GM21423 (cell line): Measurements from ENCODE around the gene PLAAT2.

Source experiments
- ATAC-seq: cut with Tn5 transposase; IDR thresholded peaks from one replicate; pipeline ENCODE4 v1.9.1; 2021; ENCODE audit warnings: mild to moderate bottlenecking, moderate library complexity; ENCODE audit not compliant: unreplicated experiment

PLAAT2 gene

DNA sequence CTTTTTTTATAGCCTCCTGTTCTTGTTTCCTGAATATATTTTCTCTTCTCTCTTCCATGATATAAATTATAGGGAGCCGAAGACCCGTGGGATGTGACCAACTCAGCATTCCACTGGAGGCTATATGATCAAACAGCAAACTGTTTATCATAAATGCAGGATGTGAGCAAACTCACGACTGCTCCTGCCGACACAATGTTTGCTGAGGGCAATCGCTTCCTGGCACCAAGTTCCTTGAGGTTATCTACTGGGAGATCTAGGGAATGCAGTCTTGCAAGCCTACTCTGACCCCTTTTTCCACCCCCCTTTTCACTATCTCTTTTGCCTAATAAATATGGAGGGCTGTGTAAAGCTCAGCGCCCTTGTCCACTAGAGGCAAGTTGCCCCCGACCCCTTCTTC lies 40.0 kb downstream of the PLAAT2 start:
- ATAC-seq, result no peak

DNA sequence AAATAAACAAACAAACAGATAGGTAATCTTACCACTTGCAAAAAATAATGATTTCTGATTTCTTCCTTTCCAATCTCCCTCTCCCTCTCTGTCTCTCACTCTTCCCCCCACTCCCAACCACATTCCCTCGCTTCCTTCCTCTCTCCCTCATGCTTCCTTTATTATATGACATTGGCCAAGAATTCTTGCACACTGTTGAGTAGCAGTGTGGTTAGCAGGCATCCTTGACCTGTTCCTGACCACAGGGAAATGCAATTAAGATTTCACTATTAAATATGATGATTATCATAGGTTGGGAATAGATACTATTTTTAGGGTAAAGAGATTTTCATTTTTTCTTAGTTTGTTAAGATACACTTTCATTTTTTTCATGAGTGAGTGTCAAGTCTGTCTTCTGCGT lies 41.3 kb downstream of the PLAAT2 start:
- ATAC-seq, result no peak

DNA sequence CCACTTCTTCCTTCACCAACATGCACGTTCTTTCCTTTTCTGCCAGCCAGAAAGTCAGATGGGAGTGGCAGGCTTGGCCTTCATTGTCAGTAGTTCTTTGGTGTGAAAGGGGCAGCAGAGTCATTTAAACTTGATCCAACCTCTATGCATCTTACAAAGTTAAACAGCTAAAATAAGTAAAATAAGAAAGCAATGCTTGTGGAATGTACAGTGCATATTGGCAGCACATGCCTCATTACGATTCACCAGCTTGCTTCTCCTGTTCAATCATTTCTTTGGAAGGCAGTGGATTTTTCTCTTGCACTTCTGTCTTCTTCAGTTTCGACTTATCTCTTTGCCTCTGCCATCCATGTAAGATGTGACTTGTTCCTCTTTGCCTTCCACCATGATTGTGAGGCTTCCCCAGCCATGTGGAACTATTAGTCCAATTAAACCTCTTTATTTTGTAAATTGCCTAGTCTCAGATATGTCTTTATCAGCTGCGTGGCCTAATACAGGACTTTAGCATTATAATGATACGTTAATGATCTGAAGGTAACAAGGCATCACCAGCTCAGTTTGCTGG lies 42.5 kb downstream of the PLAAT2 start:
- ATAC-seq, result no peak

DNA sequence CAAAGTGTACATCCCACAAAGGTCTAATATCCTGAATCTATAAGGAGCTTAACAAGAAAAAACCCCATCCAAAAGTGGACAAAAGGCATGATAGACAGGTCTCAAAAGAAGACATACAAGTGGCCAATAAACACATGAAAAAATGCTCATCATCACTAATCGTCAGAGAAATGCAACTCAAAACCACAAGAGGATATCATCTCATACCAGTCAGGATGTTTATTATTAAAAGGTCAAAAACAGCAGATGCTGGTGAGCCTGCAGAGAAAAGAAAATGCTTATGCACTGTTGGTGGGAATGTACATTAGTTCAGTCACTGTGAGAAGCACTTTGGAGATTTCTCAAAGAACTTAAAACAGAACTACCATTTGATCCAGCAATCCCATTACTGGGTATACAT lies 44.6 kb downstream of the PLAAT2 start:
- ATAC-seq, result no peak

DNA sequence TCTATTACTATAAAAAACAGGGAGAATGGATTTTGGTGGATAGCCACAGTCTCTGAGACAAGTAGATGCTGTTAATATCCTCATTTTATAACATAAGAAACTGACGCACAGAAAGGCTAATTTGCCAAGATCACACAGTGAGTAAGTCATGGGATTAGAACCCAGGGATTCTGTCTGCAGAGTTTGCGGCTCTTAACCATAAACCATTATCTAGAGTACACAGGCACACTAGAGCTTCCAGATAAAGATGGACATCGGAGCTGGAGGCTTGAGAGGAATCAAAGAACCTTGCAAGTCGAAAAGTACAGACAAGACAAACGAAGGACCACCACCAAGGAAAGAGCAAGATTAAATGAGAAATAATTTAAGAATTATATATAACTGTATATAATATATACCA lies 46.0 kb downstream of the PLAAT2 start:
- ATAC-seq, result no peak

DNA sequence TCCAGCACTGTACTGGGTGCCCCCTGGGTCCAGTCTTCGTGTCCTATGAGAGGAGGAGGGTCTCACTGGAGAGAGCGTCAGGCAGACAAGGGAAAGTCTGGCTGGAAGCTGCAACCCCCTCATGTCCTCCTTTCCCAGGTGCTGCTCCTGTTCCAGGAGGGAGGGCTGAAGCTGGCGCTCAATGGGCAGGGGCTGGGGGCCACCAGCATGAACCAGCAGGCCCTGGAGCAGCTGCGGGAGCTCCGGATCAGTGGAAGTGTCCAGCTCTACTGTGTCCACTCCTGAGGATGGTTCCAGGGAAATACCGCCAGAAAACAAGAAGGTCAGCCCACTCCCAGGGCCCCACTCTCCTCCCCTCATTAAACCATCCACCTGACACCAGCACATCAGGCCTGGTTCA lies 47.1 kb downstream of the PLAAT2 start:
- no peak for ATAC-seq

DNA sequence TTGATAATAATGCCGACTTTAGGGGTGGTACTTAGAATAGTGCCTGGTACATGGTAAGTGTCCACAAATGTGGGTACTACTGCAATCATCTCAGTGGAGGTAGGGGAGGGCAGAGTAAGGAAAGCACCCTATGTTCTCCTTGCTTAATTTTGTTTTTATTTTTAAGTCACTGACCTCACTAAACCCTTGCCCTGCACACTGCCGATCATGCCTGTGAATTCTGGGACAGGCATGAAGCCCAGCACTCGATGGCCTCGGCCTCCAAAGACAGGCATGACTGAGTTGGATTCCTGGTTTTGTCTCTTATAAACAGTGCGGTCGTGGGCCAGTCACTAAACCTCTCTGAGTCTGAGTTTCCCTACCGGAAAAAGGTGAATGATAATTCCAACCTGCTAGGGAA lies 50.4 kb downstream of the PLAAT2 start:
- ATAC-seq, result no peak

DNA sequence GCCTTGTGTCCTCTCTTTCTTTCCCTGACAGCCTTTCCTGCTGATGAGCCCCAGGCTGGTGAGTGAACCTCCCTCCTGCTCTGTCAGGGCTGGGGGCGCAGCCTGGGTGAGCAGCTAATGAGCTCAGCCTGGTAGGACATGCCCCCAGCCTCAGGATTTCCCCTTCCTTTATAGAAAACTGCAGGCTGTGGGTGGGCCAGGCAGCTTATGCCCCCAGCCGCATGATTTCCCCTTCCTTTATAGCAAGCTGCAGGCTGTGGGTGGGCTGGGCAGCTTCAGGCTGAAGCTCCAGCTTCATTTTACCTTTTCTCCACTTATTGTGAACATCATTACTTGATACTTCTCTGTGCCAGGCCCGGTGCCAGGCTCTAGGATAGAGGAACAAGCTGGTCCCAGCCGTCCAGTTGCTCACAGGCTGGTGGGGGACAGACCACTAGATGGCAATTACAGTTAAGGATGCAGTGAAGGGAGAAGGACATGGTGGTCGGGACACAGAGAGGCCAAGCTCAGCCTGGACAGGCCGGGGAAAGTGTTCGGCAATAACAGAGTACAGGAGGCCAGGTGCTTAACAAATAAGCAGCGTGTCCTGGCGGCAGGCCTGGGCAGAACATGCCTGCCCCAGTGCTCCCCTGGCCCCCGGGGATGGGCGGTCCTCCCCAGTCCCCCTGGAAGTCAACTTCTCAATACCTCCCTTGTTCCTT lies 52.0 kb downstream of the PLAAT2 start:
- ATAC-seq, result no peak

DNA sequence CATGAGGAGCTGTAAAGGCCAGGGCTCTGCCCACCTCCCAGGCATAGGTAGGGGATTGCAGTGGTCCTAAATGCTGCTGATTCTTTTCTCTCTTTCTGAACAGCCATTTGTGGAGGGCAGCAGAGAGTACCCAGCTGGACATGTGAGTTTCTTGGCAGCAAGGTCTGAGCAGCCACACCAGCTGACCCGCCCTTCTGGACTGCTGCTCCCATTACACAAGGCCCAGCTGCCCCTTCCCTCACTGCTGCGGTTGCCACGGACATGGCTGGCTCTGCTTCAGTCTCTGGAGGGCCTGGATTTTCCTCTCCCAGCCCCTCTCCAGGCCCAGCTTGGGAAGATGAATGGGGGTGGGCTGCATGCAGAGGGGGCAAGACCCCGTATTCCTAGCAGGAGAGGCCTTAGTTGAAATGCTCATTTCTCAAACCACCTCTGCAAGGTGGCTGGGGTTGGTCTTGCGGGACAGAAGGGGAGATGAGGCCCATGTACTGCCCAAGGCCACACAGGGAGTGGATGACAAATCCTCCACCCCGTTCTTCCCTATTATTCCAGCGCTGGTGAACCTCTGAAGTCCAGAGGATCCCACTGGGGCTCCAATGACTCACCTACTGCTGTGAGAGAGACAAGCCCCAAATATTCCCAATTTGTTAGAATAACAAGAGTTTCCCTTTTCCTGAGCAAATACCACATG lies 52.7 kb downstream of the PLAAT2 start:
- ATAC-seq, result no peak

DNA sequence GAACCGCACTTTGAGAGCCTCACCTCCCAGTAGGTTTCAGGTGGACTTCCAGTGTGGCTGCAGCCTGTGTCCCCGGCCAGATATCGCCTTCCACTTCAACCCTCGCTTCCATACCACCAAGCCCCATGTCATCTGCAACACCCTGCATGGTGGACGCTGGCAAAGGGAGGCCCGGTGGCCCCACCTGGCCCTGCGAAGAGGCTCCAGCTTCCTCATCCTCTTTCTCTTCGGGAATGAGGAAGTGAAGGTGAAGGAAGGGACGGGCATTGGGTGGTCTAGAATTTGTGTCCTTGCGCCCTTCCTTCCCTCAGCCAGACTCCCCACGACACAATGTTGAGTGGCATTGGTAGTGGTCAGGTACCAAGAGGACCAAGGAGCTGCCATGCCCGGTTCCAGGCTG lies 54.4 kb downstream of the PLAAT2 start:
- no peak for ATAC-seq

DNA sequence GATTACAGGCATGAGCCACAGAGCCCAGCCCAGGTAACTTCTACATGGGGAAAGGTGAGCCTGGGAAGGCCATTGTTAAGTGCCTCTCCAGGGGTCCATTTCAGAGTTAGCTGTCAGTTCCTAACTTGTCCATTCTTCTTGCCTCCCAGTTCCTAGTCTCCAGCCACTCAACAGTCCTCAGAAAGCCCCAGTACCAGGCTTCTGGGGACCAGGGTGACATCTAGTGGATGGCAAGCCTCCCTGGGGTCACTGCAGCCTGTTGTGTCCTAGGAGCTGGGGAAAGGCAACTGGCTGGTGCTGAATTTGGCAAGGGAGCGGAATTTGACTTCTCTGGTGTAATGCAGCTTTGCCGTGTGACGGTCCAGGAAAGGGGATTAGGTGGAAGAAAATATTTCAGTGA lies 55.2 kb downstream of the PLAAT2 start:
- no peak for ATAC-seq

DNA sequence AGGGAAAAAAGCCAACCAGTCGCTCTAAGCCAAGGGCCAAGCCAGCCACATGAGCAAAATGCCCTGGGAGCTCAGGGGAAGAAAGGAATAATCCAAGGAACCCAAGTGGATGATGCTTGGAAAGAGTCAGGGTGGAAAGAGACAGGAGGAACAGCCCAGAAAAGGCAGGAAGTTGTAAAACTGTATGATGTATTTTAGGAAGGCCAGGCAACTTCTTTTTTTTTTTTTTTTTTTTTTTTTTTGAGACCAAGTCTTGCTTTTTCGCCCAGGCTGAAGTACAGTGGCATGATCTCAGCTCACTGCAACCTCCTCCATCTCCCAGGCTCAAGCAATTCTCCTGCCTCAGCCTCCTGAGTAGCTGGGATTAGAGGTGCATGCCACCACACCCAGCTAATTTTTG lies 55.7 kb downstream of the PLAAT2 start:
- no peak for ATAC-seq

DNA sequence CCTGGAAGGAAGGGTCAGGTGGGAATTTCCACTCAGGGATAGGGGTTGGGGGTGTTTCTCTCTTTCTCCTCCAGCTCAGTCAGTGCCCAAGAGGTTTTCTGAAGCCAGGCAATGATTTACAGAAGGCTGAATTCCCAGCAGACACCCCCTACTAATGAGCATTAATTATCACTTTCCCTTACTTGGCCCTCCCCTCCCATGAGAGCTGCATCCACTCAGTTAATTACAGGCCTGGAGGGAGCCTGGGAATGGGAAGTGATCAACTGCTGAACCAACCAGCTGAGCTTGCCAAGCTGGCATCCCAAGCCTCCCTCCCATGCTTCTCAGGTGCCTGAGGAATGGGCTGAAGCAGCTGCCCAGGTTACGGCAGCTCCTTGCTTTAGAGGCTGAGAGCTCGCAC lies 56.3 kb downstream of the PLAAT2 start:
- no peak for ATAC-seq

DNA sequence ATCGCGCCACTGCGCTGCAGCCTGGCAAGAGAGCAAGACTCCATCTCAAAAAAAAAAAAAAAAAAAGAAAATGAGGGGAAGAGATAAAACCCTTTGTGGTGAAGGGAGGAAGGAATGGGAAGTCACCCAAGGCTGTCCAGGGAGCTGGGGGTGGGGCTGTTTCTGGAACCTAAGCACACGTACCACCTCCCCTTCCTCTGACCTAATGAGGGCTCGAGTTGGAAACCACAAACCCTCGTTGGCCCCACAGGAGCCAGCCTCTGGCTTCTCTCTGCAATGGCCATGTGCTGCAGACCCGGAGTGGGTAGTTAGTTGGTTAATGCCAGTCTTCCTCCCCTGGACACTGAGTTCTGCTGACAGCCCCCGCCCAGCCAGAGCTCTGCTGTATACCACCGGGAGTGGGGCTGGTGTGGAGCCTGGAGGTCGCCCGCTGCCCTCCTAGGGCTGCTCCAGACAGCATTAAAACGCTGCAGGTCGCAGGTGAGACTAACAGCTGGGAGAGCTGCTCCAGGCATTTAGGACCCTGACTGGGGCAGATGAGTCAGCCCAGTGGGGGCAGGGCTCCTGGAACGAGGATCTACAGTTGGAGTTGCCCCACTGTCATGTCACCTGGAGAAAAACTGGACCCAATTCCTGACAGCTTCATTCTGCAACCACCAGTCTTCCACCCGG lies 57.2 kb downstream of the PLAAT2 start, which contains the start of gene LGALS12:
TSS of gene LGALS12 (plus strand) at position 228 of the 672 bp plus-strand sequence. CDS start at position 603, 375 bp downstream.
- no peak for ATAC-seq

DNA sequence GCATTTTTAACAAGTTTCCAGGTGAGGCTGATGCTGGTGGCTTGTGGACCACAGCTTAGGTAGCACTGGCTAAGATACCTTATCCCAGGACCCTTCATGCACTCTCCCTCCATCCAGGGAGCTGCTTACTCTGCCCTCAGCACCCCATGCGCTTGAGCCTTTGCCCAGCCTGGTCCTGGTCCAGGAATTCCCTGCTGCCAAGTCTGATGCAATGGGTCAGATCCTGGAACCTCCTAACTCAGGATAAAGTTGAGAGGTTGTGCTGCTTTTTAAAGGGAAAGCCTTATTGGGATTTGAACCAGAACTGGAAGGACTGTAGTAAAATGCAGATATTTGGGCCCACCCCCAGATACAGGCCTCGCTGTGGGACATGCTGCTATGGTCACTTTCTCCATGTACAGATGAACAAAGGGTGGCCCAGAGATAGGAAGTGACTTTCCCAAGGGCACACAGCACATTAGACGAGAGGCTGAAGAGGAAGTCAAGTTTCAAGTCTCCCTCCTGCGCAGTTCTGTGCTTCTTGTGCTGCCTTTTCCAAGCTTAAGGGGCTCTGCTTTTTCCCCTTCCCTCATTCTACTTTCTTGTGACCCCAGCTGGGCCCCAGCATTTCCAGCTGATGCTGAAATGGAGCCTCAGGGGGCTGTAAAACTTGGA lies 58.1 kb downstream of the PLAAT2 start:
- no peak for ATAC-seq

DNA sequence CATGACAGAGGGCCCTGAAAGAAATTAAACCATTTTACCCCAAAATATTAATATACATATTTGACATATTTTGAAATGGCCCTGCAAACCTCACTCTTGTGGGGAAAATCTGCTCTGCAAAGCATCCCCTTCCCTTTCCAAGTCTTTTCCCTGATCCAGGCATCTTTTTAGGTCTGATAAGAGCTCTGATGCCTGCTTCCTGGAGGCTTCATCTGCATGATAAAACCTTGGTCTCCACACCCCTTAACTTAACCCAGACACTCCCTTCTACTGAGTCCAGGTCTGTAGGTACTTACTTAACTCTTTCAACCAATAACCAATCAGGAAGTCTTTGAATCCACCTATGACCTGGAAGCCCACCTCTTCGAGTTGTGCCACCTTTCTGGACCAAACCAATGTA lies 59.1 kb downstream of the PLAAT2 start:
- no peak for ATAC-seq

DNA sequence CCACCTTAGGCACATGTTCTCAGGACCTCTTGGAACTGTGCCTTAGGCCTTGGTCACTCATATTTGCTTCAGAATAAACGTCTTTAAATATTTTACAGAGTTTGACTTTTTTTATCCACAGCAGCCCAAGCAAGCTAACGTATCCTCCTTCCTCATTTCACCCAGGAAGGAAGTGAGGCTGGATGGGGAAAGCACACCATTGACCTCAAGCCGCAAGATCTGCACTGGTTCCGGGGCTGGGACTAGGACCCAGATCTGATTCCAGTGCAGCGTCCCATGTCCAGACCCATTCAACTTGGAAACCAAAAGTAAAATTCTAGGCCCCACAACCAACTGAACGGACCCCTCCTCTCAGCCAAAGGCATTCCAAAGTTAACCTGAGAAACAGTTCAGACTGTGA lies 59.7 kb downstream of the PLAAT2 start:
- ATAC-seq, result no peak
